Fibroblast of skin of left biceps (primary cell): ENCODE data around the gene SIGLEC9.
A peak's percentile ranks its signal among the peaks of the same experiment; 100 is the strongest.

Experiments
- DNase-seq, 2 experiments: peaks; one replicate each; pipeline ENCODE4 v3.0.0-alpha.2; 2013; ENCODE audit warnings: low read depth in 2 of 2

SIGLEC9 gene

DNA sequence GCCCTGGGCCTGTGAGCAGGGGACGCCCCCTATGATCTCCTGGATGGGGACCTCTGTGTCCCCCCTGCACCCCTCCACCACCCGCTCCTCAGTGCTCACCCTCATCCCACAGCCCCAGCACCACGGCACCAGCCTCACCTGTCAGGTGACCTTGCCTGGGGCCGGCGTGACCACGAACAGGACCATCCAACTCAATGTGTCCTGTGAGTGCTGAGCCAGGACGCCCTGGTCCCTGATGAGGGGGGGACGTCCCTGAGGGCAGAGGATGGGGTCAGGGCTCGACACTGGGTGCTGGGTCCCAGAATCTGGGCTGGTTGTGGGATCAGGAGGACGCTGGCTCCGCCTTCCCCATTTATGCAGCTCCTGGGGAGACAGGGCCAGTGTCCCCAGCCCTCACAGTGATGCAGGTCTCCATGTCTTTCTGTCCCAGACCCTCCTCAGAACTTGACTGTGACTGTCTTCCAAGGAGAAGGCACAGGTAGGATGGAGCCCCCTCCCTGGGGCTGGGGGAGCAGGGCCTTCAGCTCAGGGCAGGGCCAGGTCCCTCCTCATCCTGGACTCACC lies 19.9 kb downstream of the SIGLEC9 start:
- DNase-seq, result no peak

DNA sequence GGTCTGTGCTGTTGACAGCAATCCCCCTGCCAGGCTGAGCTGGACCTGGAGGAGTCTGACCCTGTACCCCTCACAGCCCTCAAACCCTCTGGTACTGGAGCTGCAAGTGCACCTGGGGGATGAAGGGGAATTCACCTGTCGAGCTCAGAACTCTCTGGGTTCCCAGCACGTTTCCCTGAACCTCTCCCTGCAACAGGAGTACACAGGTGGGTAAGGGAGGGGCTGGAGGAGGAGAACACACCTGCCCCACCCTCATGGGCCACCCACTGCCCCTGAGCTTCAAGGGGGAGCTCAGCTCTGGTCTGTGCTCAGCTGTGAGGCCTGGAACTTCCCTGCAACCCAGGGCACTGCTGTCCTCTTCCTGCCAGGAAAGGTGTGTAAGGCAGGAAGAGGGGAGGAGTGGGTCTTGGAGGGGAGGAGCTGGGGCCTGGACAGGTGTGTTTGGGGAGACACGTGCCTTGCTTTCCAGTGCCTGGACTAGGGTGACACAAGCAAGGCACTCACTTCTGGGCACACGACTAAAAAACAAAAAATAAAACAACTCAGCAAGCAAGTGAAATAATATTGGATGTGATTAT lies 21.3 kb downstream of the SIGLEC9 start:
- no peak for DNase-seq

DNA sequence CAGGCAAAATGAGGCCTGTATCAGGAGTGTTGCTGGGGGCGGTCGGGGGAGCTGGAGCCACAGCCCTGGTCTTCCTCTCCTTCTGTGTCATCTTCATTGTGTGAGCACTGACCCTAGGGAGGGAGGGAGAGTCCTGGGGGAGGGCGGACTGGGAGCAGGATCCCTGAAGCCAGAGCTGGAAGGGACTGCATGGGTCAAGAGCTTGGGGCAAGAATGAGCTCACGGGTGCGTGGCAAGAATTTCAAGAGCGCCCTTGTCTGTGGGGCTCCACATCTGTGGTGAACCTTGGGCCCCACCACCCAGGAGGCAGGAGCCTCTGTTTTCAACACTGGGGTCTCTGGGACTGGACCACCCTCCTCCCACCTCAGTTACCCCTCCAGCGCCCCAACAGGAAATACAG lies 22.0 kb downstream of the SIGLEC9 start:
- no peak for DNase-seq

DNA sequence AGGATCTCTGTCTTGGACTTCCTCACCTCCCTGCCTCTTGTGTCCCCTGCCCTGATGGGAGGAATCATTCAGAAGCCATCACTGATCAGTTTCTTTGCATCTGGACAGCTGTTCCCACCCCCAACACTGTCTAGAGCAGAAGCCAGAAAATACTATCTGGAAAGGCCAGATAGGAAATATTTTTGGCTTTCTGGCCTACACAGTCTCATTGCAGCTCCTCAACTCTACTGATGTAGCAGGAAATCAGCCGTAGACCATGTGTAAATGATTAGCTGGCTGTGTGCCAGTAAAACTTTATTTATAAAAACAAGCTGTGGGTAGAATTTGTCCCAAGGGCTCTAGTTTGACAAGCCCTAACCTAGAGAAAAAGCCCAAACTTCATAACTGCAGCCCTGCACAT lies 23.0 kb downstream of the SIGLEC9 start:
- DNase-seq, result no peak

DNA sequence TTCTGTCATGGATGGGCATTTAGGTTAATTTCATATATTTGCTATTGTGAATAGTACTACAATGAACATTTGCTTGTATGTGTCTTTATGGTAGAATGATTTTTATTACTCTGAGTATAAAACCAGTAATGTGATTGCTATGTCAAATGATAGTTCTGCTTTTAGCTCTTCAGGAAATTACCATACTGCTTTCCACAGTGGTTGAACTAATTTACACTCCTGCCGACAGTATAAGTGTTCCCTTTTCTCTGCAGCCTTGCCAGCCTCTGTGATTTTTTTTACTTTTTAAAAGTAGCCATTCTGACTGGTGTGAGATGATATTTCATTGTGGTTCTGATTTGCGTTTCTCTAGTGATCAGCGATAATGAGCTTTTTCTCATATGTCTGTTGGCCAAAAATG lies 23.9 kb downstream of the SIGLEC9 start:
- DNase-seq, result no peak

DNA sequence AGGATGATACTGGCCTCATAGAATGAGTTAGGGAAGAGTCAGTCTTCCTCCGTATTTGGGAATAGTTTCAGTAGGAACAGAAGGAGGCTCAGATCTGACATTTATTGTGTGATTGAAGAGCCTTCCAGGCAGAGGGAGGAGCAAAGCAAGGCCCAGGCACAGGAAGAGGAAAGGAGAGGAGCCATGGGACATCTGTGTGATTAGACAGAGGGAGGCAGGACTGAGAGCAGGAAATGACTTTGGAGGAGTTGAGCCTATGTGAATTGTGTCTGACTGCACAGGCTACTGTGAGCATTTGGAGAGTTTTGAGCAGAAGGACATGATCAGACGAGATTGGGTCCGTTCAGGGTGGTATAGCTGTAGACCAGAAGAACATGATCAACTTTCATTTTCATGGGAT lies 25.9 kb downstream of the SIGLEC9 start:
- no peak for DNase-seq

DNA sequence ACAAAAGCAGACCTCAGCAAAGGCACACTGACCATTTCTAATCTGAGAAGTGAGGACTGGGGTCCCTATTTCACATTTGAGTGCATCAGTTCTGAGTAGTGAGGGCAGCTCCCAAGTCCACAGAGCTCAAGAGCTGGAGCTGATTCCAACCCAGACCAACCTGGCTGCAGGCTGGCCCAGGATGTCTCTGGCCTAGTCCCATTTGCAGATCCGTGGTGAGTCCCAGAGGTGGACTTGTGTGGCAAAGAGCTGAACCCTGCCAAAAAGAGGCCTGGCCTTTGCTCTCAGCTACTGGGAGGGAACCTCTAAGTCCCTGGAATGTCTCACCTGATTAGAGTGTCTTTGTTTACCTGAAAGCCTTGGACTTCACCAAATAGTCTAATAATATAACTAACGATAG lies 32.0 kb downstream of the SIGLEC9 start:
- DNase-seq, result no peak

DNA sequence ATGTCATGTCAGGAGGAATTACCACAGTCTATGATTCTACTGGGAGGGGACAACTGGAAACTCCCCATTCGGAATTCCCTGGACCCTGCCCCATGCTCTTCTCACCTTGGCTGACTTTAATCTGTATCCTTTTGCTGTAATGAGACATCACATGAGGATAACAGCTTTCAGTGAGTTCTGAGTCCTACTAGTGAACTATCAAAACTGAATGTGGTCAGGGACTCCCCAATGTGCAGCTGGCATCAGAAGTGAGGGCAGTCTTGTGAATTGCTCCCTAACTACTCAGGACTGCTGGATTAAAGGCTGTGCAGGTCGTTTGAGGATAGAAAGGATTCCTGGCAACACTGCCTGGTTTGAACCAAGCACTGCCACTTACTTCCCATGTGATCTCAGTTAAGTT lies 32.6 kb downstream of the SIGLEC9 start:
- no peak for DNase-seq

DNA sequence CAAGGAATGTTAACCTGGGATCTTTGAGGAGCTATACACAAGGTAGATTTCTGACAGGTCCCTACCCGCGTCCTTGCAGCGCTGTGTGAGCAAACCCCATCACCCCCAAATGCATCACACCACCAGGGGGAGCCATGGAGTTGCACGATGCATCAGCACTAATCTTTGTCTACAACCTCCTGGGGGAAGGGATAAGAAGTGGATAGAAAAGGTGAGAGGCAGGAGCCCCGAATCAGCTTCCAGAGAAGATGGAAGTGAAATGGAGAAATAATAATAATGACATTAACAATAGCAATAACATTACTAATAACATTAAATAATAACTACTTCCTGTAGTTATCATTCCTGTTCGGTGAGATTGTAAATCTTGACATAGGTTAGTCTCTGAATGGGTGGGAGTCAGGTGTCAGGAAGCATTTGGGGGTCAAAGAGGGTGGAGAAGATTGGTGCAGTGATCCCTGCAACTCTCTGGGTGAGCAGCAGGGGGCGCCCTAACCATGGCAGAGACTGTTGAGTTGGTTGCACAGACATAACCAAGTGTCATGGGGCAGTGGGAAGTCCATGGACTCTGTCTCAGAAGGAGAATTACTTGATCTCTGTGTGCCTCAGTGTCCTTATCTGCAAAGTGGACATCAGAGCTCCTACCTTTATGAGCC lies 33.9 kb downstream of the SIGLEC9 start:
- DNase-seq, result no peak

DNA sequence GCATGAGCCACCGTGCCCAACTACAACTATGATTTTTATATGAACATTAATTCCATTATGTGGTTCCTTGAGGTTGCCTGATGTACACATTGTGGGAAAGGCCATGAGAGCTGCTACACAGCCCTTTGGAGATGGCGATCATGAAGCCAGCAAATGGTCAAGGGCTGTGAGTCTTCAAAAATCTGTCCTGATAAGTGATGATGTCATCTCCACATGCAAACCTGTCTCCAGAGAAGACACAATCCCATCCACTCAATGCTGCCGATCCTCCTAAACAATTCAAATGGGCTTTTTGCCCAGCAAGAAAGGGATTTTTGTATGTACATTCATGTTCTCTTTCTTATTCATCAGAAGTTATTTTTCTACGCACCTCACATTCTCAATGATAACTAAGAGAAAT lies 35.0 kb downstream of the SIGLEC9 start:
- no peak for DNase-seq

DNA sequence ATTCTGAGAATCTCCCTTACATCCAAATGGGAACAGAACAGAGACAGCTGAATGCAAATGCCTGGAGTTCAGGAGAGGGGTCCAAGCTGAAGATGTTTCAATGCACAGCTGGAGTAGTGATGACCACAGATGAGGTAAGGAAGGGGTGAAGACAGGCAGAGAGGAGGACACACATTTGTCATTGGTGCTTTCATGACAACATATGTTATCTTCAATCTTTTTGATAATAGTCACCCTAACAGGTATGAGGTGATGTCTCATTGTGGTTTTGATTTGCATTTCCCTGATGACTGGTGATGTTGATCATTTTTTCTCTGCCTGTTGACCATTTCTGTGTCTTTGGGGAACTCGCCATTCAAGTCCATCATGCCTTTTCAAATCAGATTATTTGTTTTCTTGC lies 36.6 kb downstream of the SIGLEC9 start:
- no peak for DNase-seq

DNA sequence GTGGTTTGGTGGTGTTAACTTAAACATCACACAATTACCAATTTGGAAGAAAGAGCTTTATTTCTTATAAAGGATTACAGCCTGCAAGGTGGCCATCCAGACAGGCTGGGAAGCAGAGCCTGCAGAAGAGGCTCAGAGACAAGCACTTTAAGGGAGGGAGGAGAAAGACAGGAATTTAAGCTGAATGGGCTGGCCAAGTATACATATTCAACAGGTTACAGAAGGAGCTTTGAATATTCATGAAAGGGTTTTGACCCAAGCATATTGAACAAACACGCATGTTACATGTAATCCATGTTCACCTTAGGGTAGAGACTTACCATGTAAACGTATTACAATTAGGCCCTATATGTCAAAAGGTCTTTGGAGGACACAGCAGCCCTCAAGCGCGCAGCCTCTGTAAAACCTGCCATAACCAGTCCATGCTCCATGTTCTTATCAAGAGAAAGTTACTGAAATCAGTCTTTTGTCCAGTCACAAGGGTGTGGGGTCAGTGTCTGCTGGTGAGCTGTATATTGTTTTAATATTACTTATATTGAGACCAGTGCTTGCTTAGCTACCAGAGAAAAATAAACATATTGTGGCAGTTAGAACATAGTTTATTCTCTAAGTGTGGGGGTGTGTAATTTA lies 37.3 kb downstream of the SIGLEC9 start:
- DNase-seq, result no peak

DNA sequence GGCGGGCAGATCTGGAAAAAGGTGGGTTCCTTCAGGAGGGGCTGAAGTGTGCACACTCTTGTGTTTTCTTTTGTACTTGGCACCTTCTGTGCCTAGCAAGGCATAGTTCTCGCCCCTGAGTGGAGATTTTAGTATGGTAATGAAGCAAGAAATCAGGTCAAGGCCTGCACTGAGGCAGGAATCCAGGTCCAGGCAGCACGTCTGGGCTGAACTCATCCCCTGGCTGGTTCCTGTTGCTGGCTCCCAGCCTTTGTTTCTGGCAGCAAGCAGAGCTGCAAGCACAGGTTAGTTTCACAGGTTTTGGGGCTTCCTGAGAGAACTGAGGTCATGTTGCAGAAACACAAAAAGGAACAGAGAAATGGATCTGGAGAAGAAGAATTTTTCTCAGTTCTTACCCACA lies 38.6 kb downstream of the SIGLEC9 start:
- no peak for DNase-seq

DNA sequence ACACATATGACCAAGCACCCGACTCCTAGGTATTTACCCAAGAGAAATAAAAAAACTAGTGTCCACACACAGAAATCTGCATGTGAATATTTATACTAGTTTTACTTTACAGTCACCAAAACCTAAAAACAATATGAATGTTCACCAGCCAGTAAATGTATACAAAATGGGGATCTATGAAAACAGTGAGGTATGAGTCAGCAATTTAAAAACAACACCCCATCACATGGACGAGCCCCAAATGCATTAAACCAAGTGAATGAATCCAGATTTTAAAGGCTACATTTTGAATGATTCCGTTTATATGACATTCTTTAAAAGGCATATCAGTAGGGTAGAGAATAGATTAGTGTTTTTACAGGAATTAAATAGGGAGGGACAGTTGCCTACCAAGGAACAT lies 39.5 kb downstream of the SIGLEC9 start:
- no peak for DNase-seq

DNA sequence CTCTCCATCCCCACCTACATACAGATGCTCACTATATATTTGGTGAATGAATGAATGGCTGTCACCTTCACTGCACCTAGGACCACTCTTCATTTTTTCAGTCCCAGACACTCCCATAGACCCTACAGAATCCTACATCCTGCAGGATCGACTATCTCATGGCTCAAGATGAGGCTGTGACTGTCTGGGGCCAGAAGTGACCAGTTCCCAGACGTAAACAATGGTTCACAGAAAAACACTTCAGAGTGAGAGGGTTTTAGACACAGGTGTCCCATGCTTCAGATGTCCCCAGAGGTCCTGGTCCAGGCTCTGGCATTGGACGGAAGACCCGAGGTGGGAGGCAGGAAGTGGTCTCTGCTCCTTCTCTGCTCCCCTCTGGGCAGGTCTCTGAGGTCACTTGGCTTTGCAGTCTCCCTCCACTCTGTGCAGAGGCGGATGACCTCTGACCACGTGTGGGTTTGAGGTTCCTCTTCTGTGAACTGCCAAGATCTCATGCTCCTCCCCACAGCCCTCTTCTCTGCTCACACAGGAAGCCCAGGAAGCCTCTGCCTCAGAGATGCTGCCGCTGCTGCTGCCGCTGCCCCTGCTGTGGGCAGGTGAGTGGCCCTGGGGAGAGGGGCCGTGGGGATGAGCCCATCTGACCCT lies 42.3 kb downstream of the SIGLEC9 start:
- DNase-seq, result no peak

DNA sequence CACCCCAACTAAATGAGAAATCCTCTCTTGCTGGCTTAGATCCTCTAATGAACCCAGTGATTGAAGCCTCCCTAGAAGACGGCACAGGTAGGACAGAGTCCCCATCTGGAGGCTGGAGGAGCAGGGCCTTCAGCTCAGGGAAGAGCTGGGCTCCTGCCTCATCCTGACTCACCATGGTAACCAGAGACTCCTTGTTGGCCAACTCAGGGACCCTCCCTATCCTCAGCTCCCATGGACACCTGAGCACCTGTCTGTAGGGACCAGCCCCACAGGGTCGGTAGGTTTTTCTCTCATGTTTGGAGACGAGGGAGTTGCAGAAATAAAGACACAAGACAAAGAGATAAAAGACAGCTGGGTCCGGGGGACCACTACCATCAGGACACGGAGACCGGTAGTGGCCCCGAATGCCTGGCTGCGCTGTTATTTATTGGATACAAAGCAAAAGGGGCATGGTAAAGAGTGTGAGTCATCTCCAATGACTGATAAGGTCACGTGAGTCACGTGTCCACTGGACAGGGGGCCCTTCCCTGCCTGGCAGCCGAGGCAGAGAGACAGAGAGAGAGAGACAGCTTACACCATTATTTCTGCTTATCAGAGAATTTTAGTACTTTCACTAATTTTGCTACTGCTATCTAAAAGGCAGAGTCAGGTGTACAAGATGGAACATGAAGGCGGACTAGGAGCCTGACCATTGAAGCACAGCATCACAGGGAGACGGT lies 44.0 kb downstream of the SIGLEC9 start:
- DNase-seq, result no peak

DNA sequence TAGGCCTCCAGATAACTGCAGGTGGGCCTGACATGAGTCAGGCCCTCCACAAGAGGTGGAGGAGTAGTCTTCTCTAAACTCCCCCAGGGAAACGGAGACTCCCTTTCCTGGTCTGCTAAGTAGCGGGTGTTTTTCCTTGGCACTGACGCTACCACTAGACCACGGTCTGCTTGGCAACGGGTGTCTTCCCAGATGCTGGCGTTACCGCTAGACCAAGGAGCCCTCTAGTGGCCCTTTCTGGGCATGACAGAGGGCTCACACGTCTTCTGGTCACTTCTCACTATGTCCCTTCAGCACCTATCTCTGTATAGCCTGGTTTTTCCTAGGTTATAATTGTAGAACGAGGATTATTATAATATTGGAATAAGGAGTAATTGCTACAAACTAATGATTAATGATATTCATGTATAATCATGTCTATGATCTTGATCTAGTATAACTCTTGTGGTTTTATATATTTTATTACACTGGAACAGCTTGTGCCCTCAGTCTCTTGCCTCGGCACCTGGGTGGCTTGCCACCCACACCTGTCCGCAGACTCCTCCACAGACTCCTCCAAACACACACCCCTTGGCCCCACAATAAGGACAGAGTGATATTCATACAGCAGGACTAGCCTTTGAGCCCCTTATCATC lies 44.7 kb downstream of the SIGLEC9 start:
- DNase-seq, result peak in 1 of 2 experiments; percentile 4

DNA sequence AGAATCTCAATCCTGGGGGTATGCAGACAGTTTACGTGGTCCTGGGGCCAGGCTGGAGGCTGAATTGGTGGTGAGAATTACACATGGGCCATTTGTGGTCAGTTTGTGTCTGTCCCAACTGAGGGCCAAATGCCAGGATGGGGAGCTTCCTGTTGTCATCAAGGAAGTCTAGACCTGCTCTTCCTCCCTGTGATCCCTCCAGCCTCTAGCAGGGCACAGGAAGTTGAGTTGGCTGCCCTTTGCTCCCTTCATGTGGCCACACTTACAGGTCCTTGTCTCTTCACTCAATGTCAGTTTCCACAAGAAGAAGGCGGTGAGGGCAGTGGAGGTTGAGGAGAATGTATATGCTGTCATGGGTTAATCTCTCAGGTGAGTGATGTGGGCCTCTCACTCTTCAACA lies 47.5 kb downstream of the SIGLEC9 start:
- DNase-seq, result no peak

DNA sequence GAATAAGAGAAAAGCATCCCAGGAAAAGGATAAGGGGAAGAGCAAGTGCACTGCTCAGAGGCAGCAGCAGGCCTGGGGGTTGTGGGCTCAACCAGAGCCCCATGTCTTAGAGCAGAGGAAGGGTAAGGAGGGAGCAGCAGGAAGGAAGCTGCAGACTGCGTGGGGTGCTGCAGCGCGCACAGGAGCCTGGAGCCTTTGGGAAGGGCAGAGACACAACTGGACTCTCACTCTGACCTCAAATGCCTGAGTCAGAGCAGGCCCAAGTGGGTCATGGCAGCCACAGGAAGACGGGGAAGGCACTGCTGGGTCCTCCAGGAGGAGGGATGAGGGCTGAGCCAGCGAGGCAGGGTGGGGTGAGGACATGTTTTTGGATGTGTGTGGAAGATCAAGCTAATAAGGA lies 49.0 kb downstream of the SIGLEC9 start:
- no peak for DNase-seq

DNA sequence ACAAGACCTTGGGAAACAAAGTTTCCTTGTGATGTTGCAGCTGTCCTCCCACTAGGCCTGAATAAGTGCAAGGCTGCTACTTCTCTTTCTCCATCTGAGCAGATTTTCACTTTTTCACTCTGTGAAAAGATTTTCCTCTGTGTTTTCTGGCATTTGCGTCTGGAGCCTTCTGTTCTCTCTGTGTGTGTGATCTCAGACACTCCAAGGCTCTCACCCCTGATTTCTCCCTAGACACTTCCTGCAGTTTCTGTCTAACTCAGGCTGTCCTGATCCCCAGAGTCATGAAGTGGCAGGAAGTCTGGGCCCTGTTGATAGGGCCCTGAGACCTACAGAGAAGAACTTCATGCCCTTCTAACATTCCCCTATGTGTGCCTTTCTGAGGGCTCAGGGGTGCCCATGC lies 54.5 kb downstream of the SIGLEC9 start:
- no peak for DNase-seq
